ENCODE results near the gene MRAP.

- TF ChIP-seq CTCF (conservative IDR thresholded peaks at IDR 0.05): no peak
- TF ChIP-seq ZFX (IDR thresholded peaks at IDR 0.05): no peak
Measured at GRCh38 chr21:32308696-32309095, 10.0 kb downstream of the MRAP start.
